Ishikawa (cell line): Measurements from ENCODE around the gene NRL.
A peak's percentile ranks its signal among the peaks of the same experiment; 100 is the strongest.

ENCODE experiments used
- CEBPB ChIP-seq: IDR thresholded peaks from 2 replicates; pipeline ENCODE4 v1.6.1; 2012
- CREB1 ChIP-seq: IDR thresholded peaks from 2 replicates; pipeline ENCODE4 v1.6.1; 2012; ENCODE audit warnings: low read depth
- EGR1 ChIP-seq: IDR thresholded peaks from 2 replicates; pipeline ENCODE4 v1.6.1; 2012
- EP300 ChIP-seq: IDR thresholded peaks from 2 replicates; pipeline ENCODE4 v1.6.1; 2012; ENCODE audit warnings: borderline replicate concordance
- FOXM1 ChIP-seq: IDR thresholded peaks from 2 replicates; pipeline ENCODE4 v1.6.1; 2012; ENCODE audit warnings: low read depth, borderline replicate concordance
- NFIC ChIP-seq: IDR thresholded peaks from 2 replicates; pipeline ENCODE4 v1.6.1; 2012
- RAD21 ChIP-seq: IDR thresholded peaks from 2 replicates; pipeline ENCODE4 v1.6.1; 2012; ENCODE audit warnings: low read depth
- TAF1 ChIP-seq: IDR thresholded peaks from 2 replicates; pipeline ENCODE4 v1.6.1; 2012; ENCODE audit warnings: low read depth, mild to moderate bottlenecking
- TCF12 ChIP-seq: IDR thresholded peaks from 2 replicates; pipeline ENCODE4 v1.6.1; 2012; ENCODE audit warnings: low read depth
- TEAD4 ChIP-seq: IDR thresholded peaks from 2 replicates; pipeline ENCODE4 v1.6.1; 2012
- YY1 ChIP-seq: IDR thresholded peaks from 2 replicates; pipeline ENCODE4 v1.6.1; 2012; ENCODE audit warnings: low read depth
- ZBTB7A ChIP-seq: IDR thresholded peaks from 2 replicates; pipeline ENCODE4 v1.6.1; 2012; ENCODE audit warnings: low read depth
- TF ChIP-seq, protein P1 (sequence below): IDR thresholded peaks from 2 replicates; pipeline ENCODE4 v1.6.1; 2012
- TF ChIP-seq, protein P2 (sequence below): IDR thresholded peaks from 2 replicates; pipeline ENCODE4 v1.6.1; 2012; ENCODE audit warnings: low read depth, mild to moderate bottlenecking
- TF ChIP-seq, protein P3 (sequence below): IDR thresholded peaks from 2 replicates; pipeline ENCODE4 v1.6.1; 2012

Gene NRL

DNA sequence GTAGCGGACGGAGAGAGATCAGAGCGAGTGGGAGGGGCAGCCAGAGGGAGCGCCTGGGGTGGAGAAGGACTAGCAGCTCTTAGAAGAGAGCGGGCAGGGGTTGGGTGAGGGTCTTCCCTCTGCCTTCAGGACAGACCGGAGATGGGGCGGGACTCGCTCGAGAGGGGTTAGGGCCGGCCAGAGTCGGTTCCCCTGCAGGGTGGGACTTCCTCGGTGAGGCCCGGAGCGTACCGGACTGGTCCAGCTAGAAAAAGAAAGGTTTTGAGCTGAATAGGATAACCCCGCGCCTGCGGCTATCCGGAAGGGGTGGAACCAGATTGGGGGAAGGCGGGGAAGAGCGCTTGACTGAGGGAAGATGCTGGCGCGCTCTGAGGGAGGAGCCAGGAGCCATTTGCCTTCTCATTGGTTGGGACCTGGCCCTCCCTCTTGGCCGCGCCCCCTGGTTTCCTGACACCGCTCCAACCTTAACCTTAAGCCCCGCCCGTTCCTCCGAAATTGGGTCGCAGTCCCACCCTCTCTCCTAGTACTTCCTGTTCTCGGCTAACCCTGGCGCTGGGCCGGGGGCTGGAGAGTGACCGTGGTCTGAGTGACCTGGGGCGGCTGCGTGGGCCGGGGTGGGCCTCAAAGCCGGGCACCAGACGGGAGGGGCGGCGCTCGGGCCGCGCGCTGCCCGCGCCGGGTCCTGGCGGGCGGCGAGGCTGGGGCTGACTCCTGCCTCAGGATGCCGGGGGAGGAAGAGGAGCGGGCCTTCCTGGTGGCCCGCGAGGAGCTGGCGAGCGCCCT lies 32.4 kb upstream of the NRL start, which contains the start of gene RNF31:
Gene RNF31 (plus strand): TSS at position 521 of the 783 bp plus-strand sequence. CDS start 201 bp downstream, at position 722.
- peak; percentile 38 for TF ChIP-seq TAF1
- TF ChIP-seq, protein P1, sequence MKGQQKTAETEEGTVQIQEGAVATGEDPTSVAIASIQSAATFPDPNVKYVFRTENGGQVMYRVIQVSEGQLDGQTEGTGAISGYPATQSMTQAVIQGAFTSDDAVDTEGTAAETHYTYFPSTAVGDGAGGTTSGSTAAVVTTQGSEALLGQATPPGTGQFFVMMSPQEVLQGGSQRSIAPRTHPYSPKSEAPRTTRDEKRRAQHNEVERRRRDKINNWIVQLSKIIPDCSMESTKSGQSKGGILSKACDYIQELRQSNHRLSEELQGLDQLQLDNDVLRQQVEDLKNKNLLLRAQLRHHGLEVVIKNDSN, result no peak
- TF ChIP-seq CREB1, result no peak
- no peak for TF ChIP-seq NFIC
- no peak for TF ChIP-seq YY1

DNA sequence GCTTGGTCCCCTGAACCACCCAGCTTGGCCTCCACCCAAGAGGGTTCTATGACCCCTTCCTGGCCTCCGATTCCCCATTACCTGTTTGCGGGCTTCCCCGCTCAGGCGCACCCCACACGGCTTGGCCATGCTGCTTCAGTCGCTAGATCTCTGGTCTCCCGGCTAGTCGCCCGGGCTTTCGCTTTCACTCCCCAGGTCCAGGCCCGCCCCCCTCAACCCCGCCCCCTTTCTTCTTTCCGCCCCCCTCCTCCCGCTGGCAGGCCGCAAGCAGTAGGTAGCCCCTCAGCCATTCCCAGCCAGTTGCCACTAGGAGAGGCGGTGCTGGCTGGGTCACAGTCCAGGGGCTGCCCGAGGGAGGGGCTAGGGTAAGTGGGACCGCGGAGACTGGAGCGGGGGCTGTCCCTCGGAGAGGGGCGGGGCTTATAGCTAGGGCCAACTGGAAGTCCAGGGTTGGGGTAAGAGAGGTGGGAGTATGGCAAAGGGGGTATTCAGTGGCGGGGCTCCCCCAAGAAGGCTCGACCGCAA lies 31.8 kb upstream of the NRL start, which contains the start of gene PSME2:
Gene PSME2 (minus strand): TSS at position 158 of the 525 bp plus-strand sequence. CDS start 29 bp downstream, at position 129.
- 0 out of 2 replicates have a peak, but pooled peaks have one; percentile 4 for TF ChIP-seq TEAD4
- TF ChIP-seq TAF1, result peak; percentile 33; the same call in 1 of the 2 replicates
- TF ChIP-seq CREB1, result no peak

DNA sequence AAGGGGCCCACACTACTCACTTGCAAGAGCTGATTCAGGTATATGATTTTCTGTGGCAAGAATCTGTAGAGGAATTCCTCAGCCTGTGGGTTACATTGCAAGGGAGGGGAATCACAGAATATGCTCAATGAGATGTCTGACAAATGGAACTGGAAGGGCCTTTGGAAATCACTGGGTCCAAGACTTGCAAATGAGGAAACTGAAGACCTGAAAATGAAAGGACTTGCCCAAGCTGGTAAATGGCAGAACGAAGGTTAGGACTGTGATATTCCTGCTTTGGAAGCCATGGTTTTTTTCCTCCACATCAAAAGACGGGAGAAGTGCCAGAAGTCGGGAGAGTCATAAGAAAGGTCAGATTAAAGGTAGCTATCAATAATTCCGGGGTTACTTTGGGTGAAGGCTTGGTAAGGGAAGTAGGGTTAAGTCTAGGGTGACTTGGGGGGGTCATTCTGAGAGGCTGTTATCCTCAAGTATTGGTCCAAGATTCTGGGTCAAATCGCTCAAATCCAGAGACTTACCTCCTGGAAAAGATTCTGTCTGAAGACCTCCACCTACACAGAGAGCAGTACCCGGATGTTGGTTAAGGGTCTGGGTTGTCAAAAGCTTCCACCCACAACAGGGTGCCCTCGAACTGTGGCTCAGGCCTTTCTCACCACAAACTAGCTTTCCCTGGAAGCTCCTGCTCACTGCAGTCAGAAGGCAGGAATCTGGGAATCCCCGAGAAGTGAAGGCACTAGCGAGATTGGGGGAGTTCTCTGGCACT lies 31.1 kb upstream of the NRL start:
- no peak for TF ChIP-seq TCF12
- no peak for TF ChIP-seq CEBPB
- no peak for TF ChIP-seq ZBTB7A
- TF ChIP-seq, protein P1, result no peak
- TF ChIP-seq, protein P2, sequence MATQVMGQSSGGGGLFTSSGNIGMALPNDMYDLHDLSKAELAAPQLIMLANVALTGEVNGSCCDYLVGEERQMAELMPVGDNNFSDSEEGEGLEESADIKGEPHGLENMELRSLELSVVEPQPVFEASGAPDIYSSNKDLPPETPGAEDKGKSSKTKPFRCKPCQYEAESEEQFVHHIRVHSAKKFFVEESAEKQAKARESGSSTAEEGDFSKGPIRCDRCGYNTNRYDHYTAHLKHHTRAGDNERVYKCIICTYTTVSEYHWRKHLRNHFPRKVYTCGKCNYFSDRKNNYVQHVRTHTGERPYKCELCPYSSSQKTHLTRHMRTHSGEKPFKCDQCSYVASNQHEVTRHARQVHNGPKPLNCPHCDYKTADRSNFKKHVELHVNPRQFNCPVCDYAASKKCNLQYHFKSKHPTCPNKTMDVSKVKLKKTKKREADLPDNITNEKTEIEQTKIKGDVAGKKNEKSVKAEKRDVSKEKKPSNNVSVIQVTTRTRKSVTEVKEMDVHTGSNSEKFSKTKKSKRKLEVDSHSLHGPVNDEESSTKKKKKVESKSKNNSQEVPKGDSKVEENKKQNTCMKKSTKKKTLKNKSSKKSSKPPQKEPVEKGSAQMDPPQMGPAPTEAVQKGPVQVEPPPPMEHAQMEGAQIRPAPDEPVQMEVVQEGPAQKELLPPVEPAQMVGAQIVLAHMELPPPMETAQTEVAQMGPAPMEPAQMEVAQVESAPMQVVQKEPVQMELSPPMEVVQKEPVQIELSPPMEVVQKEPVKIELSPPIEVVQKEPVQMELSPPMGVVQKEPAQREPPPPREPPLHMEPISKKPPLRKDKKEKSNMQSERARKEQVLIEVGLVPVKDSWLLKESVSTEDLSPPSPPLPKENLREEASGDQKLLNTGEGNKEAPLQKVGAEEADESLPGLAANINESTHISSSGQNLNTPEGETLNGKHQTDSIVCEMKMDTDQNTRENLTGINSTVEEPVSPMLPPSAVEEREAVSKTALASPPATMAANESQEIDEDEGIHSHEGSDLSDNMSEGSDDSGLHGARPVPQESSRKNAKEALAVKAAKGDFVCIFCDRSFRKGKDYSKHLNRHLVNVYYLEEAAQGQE, result no peak
- TF ChIP-seq FOXM1, result no peak

DNA sequence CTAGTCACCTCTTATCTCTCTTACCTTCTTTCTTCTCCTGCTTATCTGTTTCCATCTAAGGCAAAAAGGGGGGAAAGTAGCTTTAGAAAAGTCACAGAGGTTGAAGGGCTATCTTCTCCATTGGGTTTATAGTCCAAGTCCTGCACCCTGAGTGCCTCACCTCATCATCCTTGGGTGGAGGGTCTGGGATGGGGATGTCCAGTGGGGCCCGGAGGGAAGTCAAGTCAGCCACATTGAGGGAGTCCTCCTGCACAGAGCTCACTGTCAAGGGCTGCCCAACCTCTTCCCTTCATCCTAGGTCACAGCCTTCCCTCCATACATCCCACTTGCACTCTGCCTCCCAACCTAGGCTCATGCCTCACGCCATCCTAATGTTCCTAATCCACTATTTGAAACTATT lies 30.5 kb upstream of the NRL start:
- TF ChIP-seq, protein P2, result no peak
- TF ChIP-seq YY1, result no peak
- TF ChIP-seq RAD21, result no peak
- TF ChIP-seq ZBTB7A, result no peak
- TF ChIP-seq TCF12, result no peak
- no peak for TF ChIP-seq EP300
- no peak for TF ChIP-seq NFIC
- TF ChIP-seq EGR1, result no peak
- no peak for TF ChIP-seq TEAD4
- TF ChIP-seq CREB1, result no peak
- TF ChIP-seq FOXM1, result no peak
- TF ChIP-seq CEBPB, result no peak
- no peak for TF ChIP-seq TAF1
- TF ChIP-seq, protein P1, result no peak
- TF ChIP-seq, protein P3, sequence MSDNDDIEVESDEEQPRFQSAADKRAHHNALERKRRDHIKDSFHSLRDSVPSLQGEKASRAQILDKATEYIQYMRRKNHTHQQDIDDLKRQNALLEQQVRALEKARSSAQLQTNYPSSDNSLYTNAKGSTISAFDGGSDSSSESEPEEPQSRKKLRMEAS, result no peak

DNA sequence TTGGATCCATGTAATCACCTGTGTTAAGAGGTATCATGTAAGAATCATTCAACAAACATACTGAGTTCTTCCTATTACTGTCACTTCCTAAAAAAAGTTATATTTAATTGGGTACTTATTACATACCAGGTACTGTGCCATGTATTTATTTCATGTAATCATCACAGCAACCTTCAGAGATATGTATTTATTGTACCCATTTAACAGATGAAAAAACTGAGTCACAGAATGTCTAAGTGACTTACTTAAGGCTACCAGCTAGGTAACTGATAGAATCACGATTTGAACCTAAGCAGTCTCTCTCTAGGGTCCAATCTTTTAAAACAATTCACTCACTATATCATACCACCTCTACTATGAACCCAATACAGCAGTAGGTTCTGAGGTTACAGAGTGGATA lies 29.7 kb upstream of the NRL start:
- TF ChIP-seq NFIC, result no peak
- no peak for TF ChIP-seq TEAD4
- no peak for TF ChIP-seq RAD21
- TF ChIP-seq, protein P2, result no peak
- TF ChIP-seq TCF12, result no peak
- TF ChIP-seq, protein P3, result no peak
- TF ChIP-seq EP300, result no peak
- no peak for TF ChIP-seq TAF1
- TF ChIP-seq YY1, result no peak
